PC-3 (cell line): ENCODE results near the gene B4GALT3.

ENCODE experiments used
- CTCF ChIP-seq: fragments of 300-600 bp; sonication (generic); conservative IDR thresholded peaks from 2 replicates; pipeline ENCODE4 v1.5.1; 2017; ENCODE audit warnings: antibody characterized with exemption, low read depth, mild to moderate bottlenecking, low read length
- EZH2 ChIP-seq: fragments of 300-600 bp; sonication (generic); IDR thresholded peaks from one replicate; pipeline ENCODE4 v1.6.1; 2017; ENCODE audit warnings: antibody characterized with exemption, mild to moderate bottlenecking, low read length; ENCODE audit not compliant: unreplicated experiment
- EZH2phosphoT487 ChIP-seq: fragments of 300-600 bp; sonication (generic); IDR thresholded peaks from 2 replicates; pipeline ENCODE4 v1.6.1; 2018; ENCODE audit warnings: mild to moderate bottlenecking, antibody characterized with exemption, low read length, borderline replicate concordance

GRCh38 chr1:161172349-161172748, 5.0 kb downstream of the B4GALT3 start:
- no peak for TF ChIP-seq CTCF
- TF ChIP-seq EZH2 = no peak
- no peak for TF ChIP-seq EZH2phosphoT487
